ENCODE measurements around the gene TJP1.
"Not testable (repeated sequence)": the region's sequence is repeated elsewhere in the genome, so short reads cannot be mapped to it uniquely, and the experiment has no call there.

TJP1 gene

GRCh38 chr15:29799859-29800258 is 22.4 kb downstream of the TJP1 start:
- no peak for DNase-seq

- DNase-seq: no peak
Observed at GRCh38 chr15:29795610-29796009, 26.7 kb downstream of the TJP1 start.

DNA sequence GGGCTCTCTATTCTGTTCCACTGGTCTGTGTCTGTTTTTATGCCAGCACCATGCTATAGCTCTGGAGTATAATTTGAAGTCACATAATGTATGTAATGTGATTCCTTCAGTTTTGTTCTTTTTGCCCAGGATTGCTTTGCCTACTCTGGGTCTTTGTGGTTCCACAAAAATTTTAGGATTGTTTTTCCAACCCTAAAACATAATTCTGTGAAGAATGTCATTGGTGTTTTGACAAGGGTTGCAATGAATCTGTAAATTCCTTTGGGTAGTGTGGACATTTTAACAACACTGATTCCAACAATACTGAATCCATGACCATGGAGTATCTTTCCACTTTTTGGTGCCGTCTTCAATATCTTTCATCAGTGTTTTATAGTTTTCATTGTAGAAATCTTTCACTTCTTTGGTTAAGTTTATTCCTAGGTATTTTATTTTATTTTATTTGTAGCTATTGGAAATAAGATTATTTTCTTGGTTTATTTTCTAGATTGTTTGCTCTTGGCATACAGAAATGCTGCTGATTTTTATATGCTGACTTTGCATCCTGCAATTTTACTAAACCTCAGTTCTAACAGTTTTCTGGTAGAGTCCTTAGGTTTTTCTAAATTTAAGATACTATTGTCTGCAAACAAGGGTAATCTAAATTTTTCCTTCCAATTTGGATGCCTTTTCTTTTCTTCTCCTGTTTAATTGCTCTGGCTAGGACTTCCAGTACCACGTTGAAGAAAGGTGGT is 29.7 kb downstream of the TJP1 start:
- DNase-seq: no peak

- DNase-seq: no peak
Observed at GRCh38 chr15:29790607-29791006, 31.7 kb downstream of the TJP1 start.

- DNase-seq: no peak
Observed at GRCh38 chr15:29789871-29790270, 32.4 kb downstream of the TJP1 start.

DNA sequence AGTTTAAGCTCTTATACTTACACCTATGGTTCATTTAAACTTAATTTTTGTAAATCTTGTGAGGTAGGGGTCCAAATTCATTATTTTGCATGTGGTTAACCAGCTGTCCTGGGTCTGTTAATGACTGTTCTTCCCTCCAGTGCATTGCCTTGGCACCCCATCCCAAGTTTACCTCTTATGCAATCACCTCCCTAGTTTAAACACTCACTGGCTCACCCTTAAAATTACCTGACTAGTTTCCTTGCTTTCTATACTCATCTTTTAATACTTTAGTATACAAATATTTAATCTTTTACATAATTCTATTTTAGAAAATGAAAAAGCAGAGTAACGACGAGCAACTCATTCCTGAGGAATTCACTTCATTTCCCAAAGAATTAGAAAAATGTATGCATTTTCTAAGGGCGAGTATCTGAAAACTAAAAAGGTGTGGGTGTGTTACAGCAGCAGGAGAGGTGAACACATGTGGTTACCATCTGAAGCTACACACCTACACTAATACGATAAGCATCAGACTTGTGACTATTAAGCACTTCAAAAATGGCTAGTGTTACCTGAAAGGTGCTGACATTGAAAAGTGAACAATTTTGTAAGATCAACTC is 33.7 kb downstream of the TJP1 start:
- no peak for DNase-seq

GRCh38 chr15:29787767-29788166 is 34.5 kb downstream of the TJP1 start:
- DNase-seq: no peak

- DNase-seq: no peak
Observed at GRCh38 chr15:29785642-29786041, 36.6 kb downstream of the TJP1 start.

- no peak for DNase-seq
Observed at GRCh38 chr15:29785136-29785535, 37.1 kb downstream of the TJP1 start.

- DNase-seq: no peak
Observed at GRCh38 chr15:29784413-29784812, 37.9 kb downstream of the TJP1 start.

DNA sequence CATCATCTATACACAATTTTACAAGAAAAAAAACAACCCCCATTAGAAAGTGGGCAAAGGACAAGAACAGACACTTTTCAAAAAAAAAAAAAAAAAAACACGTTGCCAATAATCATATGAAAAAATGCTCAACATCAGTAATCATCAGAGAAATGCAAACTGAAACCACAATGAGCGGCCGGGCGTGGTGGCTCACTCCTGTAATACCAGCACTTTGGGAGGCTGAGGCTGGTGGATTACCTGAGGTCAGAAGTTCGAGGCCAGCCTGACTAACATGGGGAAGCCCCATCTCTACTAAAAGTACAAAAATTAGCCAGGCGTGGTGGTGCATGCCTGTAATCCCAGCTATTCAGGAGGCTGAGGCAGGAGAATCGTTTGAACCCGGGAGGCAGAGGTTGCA is 39.5 kb downstream of the TJP1 start:
- DNase-seq: not testable (repeated sequence)

- no peak for DNase-seq
Observed at GRCh38 chr15:29778382-29778781, 43.9 kb downstream of the TJP1 start.

DNA sequence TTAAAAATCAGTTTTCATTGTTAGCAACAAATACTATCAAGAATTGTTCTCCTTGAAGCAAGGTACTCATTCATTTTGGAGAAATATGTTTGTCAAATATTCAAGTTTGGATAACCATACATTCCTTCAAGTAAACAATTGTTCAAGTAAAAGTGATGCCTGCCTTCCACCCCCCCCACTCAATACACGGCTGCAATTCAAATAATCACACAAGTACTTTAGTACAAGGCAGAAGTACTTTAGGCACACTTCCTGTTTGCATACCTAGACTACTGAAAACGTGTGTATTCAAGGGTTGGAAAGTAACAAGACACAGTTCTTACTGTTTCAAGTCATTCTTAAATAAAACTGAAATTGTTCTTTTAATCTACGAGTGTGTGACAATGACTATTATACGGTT is 45.4 kb downstream of the TJP1 start:
- DNase-seq: no peak

- DNase-seq: no peak
Observed at GRCh38 chr15:29774900-29775299, 47.4 kb downstream of the TJP1 start.

GRCh38 chr15:29773816-29774215 is 48.5 kb downstream of the TJP1 start:
- no peak for DNase-seq

- DNase-seq: no peak
Observed at GRCh38 chr15:29773000-29773399, 49.3 kb downstream of the TJP1 start.

DNA sequence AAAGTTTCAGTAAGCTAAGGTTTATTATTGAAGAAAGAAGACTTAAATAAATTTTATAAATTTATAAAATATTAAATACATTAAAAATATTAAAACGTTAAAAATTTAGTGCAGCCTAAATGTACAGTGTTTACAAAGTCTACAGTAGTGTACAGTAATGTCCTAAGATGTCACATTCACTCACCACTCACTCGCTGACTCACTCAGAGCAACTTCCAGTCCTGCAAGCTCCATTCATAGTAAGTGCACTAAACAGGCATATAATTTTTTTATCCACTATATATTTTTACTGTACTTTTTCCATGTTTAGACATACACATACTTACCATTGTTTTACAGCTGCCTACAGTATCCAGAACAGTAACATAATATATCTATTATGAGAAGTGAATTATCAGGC is 51.5 kb downstream of the TJP1 start:
- DNase-seq: no peak

DNA sequence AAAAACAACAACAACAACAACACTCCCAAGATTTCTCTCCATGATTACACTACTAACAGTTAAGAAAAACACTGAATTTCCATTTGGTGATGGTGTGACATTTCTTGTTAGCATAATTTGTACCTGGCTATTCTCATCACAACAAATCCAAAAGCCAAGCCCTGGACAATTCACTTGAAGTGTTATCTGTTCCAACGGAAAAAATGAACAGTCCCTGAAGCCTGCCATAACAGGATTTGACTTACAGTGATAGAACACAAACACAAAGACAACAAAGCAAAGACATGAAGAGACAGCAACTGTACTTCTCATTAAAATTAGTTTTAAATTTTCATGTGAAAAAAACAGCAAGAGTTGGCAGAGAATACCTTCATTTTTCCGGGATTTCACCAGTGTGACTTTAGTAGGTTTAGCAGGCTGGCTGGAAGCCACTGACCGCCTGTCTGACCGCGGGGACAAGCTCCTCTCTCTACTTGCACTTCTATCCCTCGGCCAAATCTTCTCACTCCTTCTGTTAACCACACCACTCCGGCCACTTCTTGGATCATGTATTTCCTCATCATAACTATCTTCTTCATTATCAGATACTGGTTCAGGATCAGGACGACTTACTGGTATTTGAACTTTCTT is 56.3 kb downstream of the TJP1 start:
- no peak for DNase-seq

GRCh38 chr15:29765234-29765841 is 56.9 kb downstream of the TJP1 start:
- no peak for DNase-seq

- no peak for DNase-seq
Observed at GRCh38 chr15:29759596-29759995, 62.7 kb downstream of the TJP1 start.

- no peak for DNase-seq
Observed at GRCh38 chr15:29756358-29757267, 65.7 kb downstream of the TJP1 start.

GRCh38 chr15:29754009-29754408 is 68.3 kb downstream of the TJP1 start:
- not testable (repeated sequence) for DNase-seq

- DNase-seq: no peak
Observed at GRCh38 chr15:29753506-29753905, 68.8 kb downstream of the TJP1 start.
